ENCODE data around the gene AGMO. TPM values are rescaled to one million over a fixed set of nuclear protein-coding genes. Genes with fewer than 3 reads are reported as not detected.

Gene AGMO
- total and polyA plus RNA-seq, 2 of the 8 experiments (the other 6 are each of a cell fraction or from before 2014, with no cell fraction given), result 0.22 to 0.45 TPM

- TF ChIP-seq, protein P1, sequence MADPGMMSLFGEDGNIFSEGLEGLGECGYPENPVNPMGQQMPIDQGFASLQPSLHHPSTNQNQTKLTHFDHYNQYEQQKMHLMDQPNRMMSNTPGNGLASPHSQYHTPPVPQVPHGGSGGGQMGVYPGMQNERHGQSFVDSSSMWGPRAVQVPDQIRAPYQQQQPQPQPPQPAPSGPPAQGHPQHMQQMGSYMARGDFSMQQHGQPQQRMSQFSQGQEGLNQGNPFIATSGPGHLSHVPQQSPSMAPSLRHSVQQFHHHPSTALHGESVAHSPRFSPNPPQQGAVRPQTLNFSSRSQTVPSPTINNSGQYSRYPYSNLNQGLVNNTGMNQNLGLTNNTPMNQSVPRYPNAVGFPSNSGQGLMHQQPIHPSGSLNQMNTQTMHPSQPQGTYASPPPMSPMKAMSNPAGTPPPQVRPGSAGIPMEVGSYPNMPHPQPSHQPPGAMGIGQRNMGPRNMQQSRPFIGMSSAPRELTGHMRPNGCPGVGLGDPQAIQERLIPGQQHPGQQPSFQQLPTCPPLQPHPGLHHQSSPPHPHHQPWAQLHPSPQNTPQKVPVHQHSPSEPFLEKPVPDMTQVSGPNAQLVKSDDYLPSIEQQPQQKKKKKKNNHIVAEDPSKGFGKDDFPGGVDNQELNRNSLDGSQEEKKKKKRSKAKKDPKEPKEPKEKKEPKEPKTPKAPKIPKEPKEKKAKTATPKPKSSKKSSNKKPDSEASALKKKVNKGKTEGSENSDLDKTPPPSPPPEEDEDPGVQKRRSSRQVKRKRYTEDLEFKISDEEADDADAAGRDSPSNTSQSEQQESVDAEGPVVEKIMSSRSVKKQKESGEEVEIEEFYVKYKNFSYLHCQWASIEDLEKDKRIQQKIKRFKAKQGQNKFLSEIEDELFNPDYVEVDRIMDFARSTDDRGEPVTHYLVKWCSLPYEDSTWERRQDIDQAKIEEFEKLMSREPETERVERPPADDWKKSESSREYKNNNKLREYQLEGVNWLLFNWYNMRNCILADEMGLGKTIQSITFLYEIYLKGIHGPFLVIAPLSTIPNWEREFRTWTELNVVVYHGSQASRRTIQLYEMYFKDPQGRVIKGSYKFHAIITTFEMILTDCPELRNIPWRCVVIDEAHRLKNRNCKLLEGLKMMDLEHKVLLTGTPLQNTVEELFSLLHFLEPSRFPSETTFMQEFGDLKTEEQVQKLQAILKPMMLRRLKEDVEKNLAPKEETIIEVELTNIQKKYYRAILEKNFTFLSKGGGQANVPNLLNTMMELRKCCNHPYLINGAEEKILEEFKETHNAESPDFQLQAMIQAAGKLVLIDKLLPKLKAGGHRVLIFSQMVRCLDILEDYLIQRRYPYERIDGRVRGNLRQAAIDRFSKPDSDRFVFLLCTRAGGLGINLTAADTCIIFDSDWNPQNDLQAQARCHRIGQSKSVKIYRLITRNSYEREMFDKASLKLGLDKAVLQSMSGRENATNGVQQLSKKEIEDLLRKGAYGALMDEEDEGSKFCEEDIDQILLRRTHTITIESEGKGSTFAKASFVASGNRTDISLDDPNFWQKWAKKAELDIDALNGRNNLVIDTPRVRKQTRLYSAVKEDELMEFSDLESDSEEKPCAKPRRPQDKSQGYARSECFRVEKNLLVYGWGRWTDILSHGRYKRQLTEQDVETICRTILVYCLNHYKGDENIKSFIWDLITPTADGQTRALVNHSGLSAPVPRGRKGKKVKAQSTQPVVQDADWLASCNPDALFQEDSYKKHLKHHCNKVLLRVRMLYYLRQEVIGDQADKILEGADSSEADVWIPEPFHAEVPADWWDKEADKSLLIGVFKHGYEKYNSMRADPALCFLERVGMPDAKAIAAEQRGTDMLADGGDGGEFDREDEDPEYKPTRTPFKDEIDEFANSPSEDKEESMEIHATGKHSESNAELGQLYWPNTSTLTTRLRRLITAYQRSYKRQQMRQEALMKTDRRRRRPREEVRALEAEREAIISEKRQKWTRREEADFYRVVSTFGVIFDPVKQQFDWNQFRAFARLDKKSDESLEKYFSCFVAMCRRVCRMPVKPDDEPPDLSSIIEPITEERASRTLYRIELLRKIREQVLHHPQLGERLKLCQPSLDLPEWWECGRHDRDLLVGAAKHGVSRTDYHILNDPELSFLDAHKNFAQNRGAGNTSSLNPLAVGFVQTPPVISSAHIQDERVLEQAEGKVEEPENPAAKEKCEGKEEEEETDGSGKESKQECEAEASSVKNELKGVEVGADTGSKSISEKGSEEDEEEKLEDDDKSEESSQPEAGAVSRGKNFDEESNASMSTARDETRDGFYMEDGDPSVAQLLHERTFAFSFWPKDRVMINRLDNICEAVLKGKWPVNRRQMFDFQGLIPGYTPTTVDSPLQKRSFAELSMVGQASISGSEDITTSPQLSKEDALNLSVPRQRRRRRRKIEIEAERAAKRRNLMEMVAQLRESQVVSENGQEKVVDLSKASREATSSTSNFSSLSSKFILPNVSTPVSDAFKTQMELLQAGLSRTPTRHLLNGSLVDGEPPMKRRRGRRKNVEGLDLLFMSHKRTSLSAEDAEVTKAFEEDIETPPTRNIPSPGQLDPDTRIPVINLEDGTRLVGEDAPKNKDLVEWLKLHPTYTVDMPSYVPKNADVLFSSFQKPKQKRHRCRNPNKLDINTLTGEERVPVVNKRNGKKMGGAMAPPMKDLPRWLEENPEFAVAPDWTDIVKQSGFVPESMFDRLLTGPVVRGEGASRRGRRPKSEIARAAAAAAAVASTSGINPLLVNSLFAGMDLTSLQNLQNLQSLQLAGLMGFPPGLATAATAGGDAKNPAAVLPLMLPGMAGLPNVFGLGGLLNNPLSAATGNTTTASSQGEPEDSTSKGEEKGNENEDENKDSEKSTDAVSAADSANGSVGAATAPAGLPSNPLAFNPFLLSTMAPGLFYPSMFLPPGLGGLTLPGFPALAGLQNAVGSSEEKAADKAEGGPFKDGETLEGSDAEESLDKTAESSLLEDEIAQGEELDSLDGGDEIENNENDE (IDR thresholded peaks at IDR 0.05; ENCODE audit: insufficient replicate concordance, low read length), result no peak
These were observed 71.5 kb downstream of the AGMO start (continued) for GRCh38 chr7:15490291-15490690.
